ENCODE measurements around the gene DDX20.

DNA sequence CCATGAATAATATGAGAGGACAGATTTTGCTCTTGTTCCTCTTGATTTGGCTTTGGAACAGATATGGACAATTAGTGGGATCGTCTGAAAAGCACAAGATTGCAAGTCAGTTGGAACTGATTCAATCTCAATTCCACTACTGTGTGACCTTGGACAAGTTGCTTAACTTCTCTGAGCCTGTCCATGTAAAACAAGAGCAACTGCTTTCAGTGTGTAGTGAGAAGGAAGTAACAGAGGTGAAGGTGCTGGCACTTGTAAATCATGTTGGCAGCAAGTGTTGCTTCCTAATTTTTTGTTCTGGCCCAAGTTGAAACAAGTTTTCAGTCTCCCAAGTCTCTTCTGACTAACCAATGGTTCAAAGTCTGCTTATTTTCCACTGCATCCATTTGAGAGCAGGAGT, 31.8 kb upstream of the DDX20 start:
- TF ChIP-seq POLR2A (IDR thresholded peaks at IDR 0.05; ENCODE audit: low read length) (no peak), GATA1 (IDR thresholded peaks at IDR 0.05; ENCODE audit: low read depth, low read length) (no peak)

Data from erythroblast (primary cell).